Measurements from ENCODE around the gene TP53RK.

DNA sequence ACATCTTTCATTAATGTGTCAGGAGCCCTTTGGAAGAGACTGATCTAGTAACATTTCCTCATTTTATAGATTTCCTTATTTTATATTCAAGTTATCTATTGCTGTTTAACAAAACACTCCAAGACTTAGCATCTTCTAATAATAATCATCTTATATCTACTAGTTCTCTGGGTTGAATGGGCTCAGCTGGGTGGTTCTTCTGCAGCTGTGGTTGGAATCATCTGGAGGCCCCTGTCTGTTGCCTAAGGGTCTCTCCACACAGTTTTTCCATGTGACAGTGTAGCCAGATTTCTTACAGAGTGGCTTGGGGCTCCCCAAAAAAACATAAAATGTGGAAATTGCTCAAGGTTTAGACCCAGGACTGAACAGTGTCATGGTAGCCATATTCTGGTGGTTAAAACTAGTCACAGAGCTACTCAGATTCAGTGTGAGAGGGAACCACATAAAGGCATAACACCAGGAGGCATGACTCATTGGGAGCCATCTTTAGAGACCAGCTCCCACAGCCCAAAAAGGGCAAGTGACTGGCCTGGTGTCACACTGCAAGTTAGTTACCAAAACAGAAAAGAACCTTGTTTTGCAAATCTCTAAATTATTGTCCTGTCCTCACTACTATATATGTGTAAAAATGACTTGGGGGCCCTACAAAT is 31.7 kb upstream of the TP53RK start:
- no peak for TF ChIP-seq TAF1 (IDR thresholded peaks at IDR 0.05; ENCODE audit: borderline replicate concordance, low read depth, low read length)
- TF ChIP-seq, protein P1, sequence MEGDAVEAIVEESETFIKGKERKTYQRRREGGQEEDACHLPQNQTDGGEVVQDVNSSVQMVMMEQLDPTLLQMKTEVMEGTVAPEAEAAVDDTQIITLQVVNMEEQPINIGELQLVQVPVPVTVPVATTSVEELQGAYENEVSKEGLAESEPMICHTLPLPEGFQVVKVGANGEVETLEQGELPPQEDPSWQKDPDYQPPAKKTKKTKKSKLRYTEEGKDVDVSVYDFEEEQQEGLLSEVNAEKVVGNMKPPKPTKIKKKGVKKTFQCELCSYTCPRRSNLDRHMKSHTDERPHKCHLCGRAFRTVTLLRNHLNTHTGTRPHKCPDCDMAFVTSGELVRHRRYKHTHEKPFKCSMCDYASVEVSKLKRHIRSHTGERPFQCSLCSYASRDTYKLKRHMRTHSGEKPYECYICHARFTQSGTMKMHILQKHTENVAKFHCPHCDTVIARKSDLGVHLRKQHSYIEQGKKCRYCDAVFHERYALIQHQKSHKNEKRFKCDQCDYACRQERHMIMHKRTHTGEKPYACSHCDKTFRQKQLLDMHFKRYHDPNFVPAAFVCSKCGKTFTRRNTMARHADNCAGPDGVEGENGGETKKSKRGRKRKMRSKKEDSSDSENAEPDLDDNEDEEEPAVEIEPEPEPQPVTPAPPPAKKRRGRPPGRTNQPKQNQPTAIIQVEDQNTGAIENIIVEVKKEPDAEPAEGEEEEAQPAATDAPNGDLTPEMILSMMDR (IDR thresholded peaks at IDR 0.05), result no peak
- TF ChIP-seq EP300 (IDR thresholded peaks at IDR 0.05; ENCODE audit: borderline replicate concordance in 1 of 2, low read depth in 1 of 2, low read length in 1 of 2), result no peak
